ENCODE results near the gene CD28. TPM values are rescaled to one million over a fixed set of nuclear protein-coding genes. Genes with fewer than 3 reads are reported as not detected.

Gene CD28
- total and polyA plus RNA-seq, 2 donors from 2014 or later: 0.37 to 4.7 TPM

GRCh38 chr2:203787979-203788378 is 81.5 kb downstream of the CD28 start:
- no peaks in the 10 kb centered on the region for H3K9me3 ChIP-seq (ENCODE audit: control insufficient read depth in 2 of 3, insufficient read depth in 1 of 3, low read length in 3 of 3)
- FAIRE-seq: no peak
- no peak for DNase-seq
- no peak overlapping the region for H3K27ac ChIP-seq (ENCODE audit: low read depth in 2 of 2, low read length in 2 of 2)
- H3K9ac ChIP-seq (ENCODE audit: low read length in 3 of 3): no peak overlapping the region
- H3K36me3 ChIP-seq (ENCODE audit: control insufficient read depth in 2 of 3, insufficient read depth in 3 of 3, low read length in 3 of 3): no peaks in the 10 kb centered on the region
- H3K27me3 ChIP-seq (ENCODE audit: control insufficient read depth, insufficient read depth, low read length): no peaks in the 10 kb centered on the region
- TF ChIP-seq CTCF (IDR thresholded peaks at IDR 0.05; ENCODE audit: borderline replicate concordance, extremely low read depth, insufficient read depth): no peak
- no peak overlapping the region for H3K4me3 ChIP-seq (ENCODE audit: low read length in 3 of 3)
- intact Hi-C loops (cut with DNase I): no loop called here
- H3K4me1 ChIP-seq (ENCODE audit: control insufficient read depth in 2 of 3, insufficient read depth in 2 of 3, low read depth in 1 of 3, low read length in 3 of 3): no peaks in the 10 kb centered on the region

Other genes with a start within 250 kb of the CD28 start
- 90.7 TPM for gene RAPH1, start 171.3 kb upstream of the CD28 start, total RNA-seq
- 3.5 TPM for gene RAPH1, start 171.3 kb upstream of the CD28 start, polyA plus RNA-seq (ENCODE audit: insufficient read depth, low read depth, low replicate concordance)
- gene CTLA4, start 161.1 kb downstream of the CD28 start, total RNA-seq: 2.0 TPM
- 0.22 TPM for gene CTLA4, start 161.1 kb downstream of the CD28 start, polyA plus RNA-seq (ENCODE audit: insufficient read depth, low read depth, low replicate concordance)
- 0.85 TPM for gene ICOS, start 230.1 kb downstream of the CD28 start, total RNA-seq
- gene ICOS, start 230.1 kb downstream of the CD28 start, polyA plus RNA-seq (ENCODE audit: insufficient read depth, low read depth, low replicate concordance): not detected

Measured in kidney (tissue), 14 donors.